Activated T-cell treated with anti-CD3 and anti-CD28 coated beads, Interleukin-2, amount 50 U/mL, for 4 hours (primary cell): ENCODE measurements around the gene IRAK2. TPM values are rescaled to one million over a fixed set of nuclear protein-coding genes. Genes with fewer than 3 reads are reported as not detected.
A peak's percentile ranks its signal among the peaks of the same experiment; 100 is the strongest.
"Not testable (repeated sequence)": the region's sequence is repeated elsewhere in the genome, so short reads cannot be mapped to it uniquely, and the experiment has no call there.

Experiments used
- ATAC-seq, 2 donors: fragments of 200-7000 bp; cut with Tn5 transposase; one replicate each; pipeline ENCODE4 v1.10.0; 2021
- DNase-seq: peaks from one replicate; pipeline ENCODE4 v3.0.0-alpha.2; 2020
- H3K27me3 Mint-ChIP-seq: one replicate; pipeline ENCODE4 v1.8.0; 2021; ENCODE audit warnings: low read depth, mixed read lengths
- H3K36me3 Mint-ChIP-seq: one replicate; pipeline ENCODE4 v1.8.0; 2022; ENCODE audit warnings: mixed read lengths; ENCODE audit not compliant: insufficient read depth
- H3K4me1 Mint-ChIP-seq: one replicate; pipeline ENCODE4 v1.8.0; 2021; ENCODE audit warnings: low read depth, mixed read lengths
- H3K4me3 Mint-ChIP-seq: one replicate; pipeline ENCODE4 v1.8.0; 2021; ENCODE audit warnings: mild to moderate bottlenecking, moderate library complexity, mixed read lengths
- H3K9me3 Mint-ChIP-seq: one replicate; pipeline ENCODE4 v1.8.0; 2021; ENCODE audit warnings: mixed read lengths
- total RNA-seq, 3 donors: library from RNA; stranded (reverse); gene quantifications; one replicate each; pipeline ENCODE4 v1.2.1, GENCODE V29; 2021

IRAK2 gene
- total RNA-seq, 3 donors from 2014 or later = 2.1 to 3.8 (median 3.0) TPM

GRCh38 chr3:10259036-10259435 is 94.3 kb downstream of the IRAK2 start:
- ATAC-seq (no peak), DNase-seq (no peak)
- Mint-ChIP-seq H3K9me3 (no peaks in the 10 kb centered on the region), H3K4me3 (no peak overlapping the region), H3K4me1 (peaks cover 71% of the 10 kb centered on the region), H3K36me3 (peaks cover 53% of the 10 kb centered on the region), H3K27me3 (no peaks in the 10 kb centered on the region)

GRCh38 chr3:10259798-10260197 is 95.1 kb downstream of the IRAK2 start:
- ATAC-seq (no peak), DNase-seq (no peak)
- no peak overlapping the region for H3K4me3 Mint-ChIP-seq
- H3K36me3 Mint-ChIP-seq = peaks cover 49% of the 10 kb centered on the region
- no peaks in the 10 kb centered on the region for H3K27me3 Mint-ChIP-seq
- peaks cover 71% of the 10 kb centered on the region for H3K4me1 Mint-ChIP-seq
- H3K9me3 Mint-ChIP-seq = no peaks in the 10 kb centered on the region

- Mint-ChIP-seq H3K36me3 (peaks cover 49% of the 10 kb centered on the region), H3K27me3 (no peaks in the 10 kb centered on the region), H3K4me1 (peaks cover 70% of the 10 kb centered on the region), H3K9me3 (no peaks in the 10 kb centered on the region), H3K4me3 (no peak overlapping the region)
- DNase-seq (no peak), ATAC-seq (no peak)
Measured at GRCh38 chr3:10260211-10260701, 95.5 kb downstream of the IRAK2 start.

- DNase-seq = no peak
- H3K36me3 Mint-ChIP-seq = peaks cover 49% of the 10 kb centered on the region
- H3K4me3 Mint-ChIP-seq = no peak overlapping the region
- no peaks in the 10 kb centered on the region for H3K9me3 Mint-ChIP-seq
- ATAC-seq = no peak
- peaks cover 69% of the 10 kb centered on the region for H3K4me1 Mint-ChIP-seq
- H3K27me3 Mint-ChIP-seq = no peaks in the 10 kb centered on the region
Measured at GRCh38 chr3:10262027-10262426, 97.3 kb downstream of the IRAK2 start.

GRCh38 chr3:10263646-10264363 is 99.1 kb downstream of the IRAK2 start:
- H3K27me3 Mint-ChIP-seq = no peaks in the 10 kb centered on the region
- peak; percentile 67 for DNase-seq
- peaks cover 63% of the 10 kb centered on the region for H3K36me3 Mint-ChIP-seq
- H3K4me3 Mint-ChIP-seq = peak overlapping the region; percentile 70
- H3K4me1 Mint-ChIP-seq = peaks cover 78% of the 10 kb centered on the region
- no peaks in the 10 kb centered on the region for H3K9me3 Mint-ChIP-seq
- peak; percentile 96 to 97 for ATAC-seq

- ATAC-seq (no peak), DNase-seq (no peak)
- H3K27me3 Mint-ChIP-seq = no peaks in the 10 kb centered on the region
- H3K9me3 Mint-ChIP-seq = no peaks in the 10 kb centered on the region
- H3K4me3 Mint-ChIP-seq = peak overlapping the region; percentile 16
- peaks cover 72% of the 10 kb centered on the region for H3K4me1 Mint-ChIP-seq
- H3K36me3 Mint-ChIP-seq = peaks cover 56% of the 10 kb centered on the region
Measured at GRCh38 chr3:10265833-10266232, 101.1 kb downstream of the IRAK2 start.

GRCh38 chr3:10266936-10267335 is 102.2 kb downstream of the IRAK2 start:
- peaks cover 52% of the 10 kb centered on the region for H3K36me3 Mint-ChIP-seq
- peak overlapping the region; percentile 15 for H3K4me3 Mint-ChIP-seq
- not testable (repeated sequence) for H3K9me3 Mint-ChIP-seq, DNase-seq, ATAC-seq, H3K27me3 Mint-ChIP-seq
- H3K4me1 Mint-ChIP-seq = peaks cover 70% of the 10 kb centered on the region

- peaks cover 51% of the 10 kb centered on the region for H3K36me3 Mint-ChIP-seq
- no peak overlapping the region for H3K4me3 Mint-ChIP-seq
- no peaks in the 10 kb centered on the region for H3K9me3 Mint-ChIP-seq
- ATAC-seq (no peak), DNase-seq (no peak)
- no peaks in the 10 kb centered on the region for H3K27me3 Mint-ChIP-seq
- H3K4me1 Mint-ChIP-seq = peaks cover 67% of the 10 kb centered on the region
Measured at GRCh38 chr3:10268116-10268515, 103.4 kb downstream of the IRAK2 start.

- no peak overlapping the region for H3K4me3 Mint-ChIP-seq
- no peaks in the 10 kb centered on the region for H3K27me3 Mint-ChIP-seq
- DNase-seq (no peak), ATAC-seq (no peak)
- peaks cover 49% of the 10 kb centered on the region for H3K36me3 Mint-ChIP-seq
- H3K9me3 Mint-ChIP-seq = no peaks in the 10 kb centered on the region
- H3K4me1 Mint-ChIP-seq = peaks cover 65% of the 10 kb centered on the region
Measured at GRCh38 chr3:10268930-10269329, 104.2 kb downstream of the IRAK2 start.

- peaks cover 45% of the 10 kb centered on the region for H3K36me3 Mint-ChIP-seq
- no peaks in the 10 kb centered on the region for H3K27me3 Mint-ChIP-seq
- no peak for ATAC-seq
- no peaks in the 10 kb centered on the region for H3K9me3 Mint-ChIP-seq
- H3K4me3 Mint-ChIP-seq = no peak overlapping the region
- DNase-seq = no peak
- peaks cover 65% of the 10 kb centered on the region for H3K4me1 Mint-ChIP-seq
Measured at GRCh38 chr3:10269443-10269842, 104.7 kb downstream of the IRAK2 start.

GRCh38 chr3:10272476-10272875 is 107.8 kb downstream of the IRAK2 start:
- H3K4me3 Mint-ChIP-seq, H3K27me3 Mint-ChIP-seq, H3K9me3 Mint-ChIP-seq, DNase-seq, ATAC-seq: not testable (repeated sequence)
- Mint-ChIP-seq H3K36me3 (peaks cover 42% of the 10 kb centered on the region), H3K4me1 (peaks cover 54% of the 10 kb centered on the region)

GRCh38 chr3:10272977-10273376 is 108.3 kb downstream of the IRAK2 start:
- Mint-ChIP-seq H3K27me3 (no peaks in the 10 kb centered on the region), H3K4me3 (peak overlapping the region; percentile 46), H3K36me3 (peaks cover 44% of the 10 kb centered on the region), H3K4me1 (peaks cover 50% of the 10 kb centered on the region), H3K9me3 (no peaks in the 10 kb centered on the region)
- ATAC-seq (no peak), DNase-seq (no peak)

GRCh38 chr3:10273702-10274305 is 109.1 kb downstream of the IRAK2 start:
- Mint-ChIP-seq H3K27me3 (no peaks in the 10 kb centered on the region), H3K4me3 (peak overlapping the region; percentile 46), H3K36me3 (peaks cover 42% of the 10 kb centered on the region), H3K9me3 (no peaks in the 10 kb centered on the region), H3K4me1 (peaks cover 47% of the 10 kb centered on the region)
- ATAC-seq (no peak), DNase-seq (no peak)

GRCh38 chr3:10274601-10275000 is 109.9 kb downstream of the IRAK2 start:
- Mint-ChIP-seq H3K9me3 (no peaks in the 10 kb centered on the region), H3K4me3 (no peak overlapping the region), H3K36me3 (peaks cover 44% of the 10 kb centered on the region), H3K4me1 (peaks cover 47% of the 10 kb centered on the region), H3K27me3 (no peaks in the 10 kb centered on the region)
- ATAC-seq (no peak), DNase-seq (no peak)

GRCh38 chr3:10277115-10277625 is 112.5 kb downstream of the IRAK2 start:
- Mint-ChIP-seq H3K36me3 (peaks cover 46% of the 10 kb centered on the region), H3K4me1 (peaks cover 43% of the 10 kb centered on the region), H3K9me3 (no peaks in the 10 kb centered on the region), H3K4me3 (no peak overlapping the region), H3K27me3 (no peaks in the 10 kb centered on the region)
- no peak for DNase-seq
- ATAC-seq = no peak
